Esophagus (tissue), 2 donors: Measurements from ENCODE around the gene HRCT1. TPM values are rescaled to one million over a fixed set of nuclear protein-coding genes. Genes with fewer than 3 reads are reported as not detected.

ENCODE experiments used
- H3K27ac ChIP-seq, 2 donors: one replicate each; pipeline ENCODE4 v1.5.1; 2013; ENCODE audit warnings: low read depth in 2 of 2, mild to moderate bottlenecking in 2 of 2, inconsistent platforms in 1 of 2, low read length in 1 of 2, moderate library complexity in 1 of 2
- H3K27me3 ChIP-seq, 2 donors: one replicate each; pipeline ENCODE4 v1.6.1; 2013; ENCODE audit warnings: low read length in 2 of 2, control low read depth in 1 of 2, mild to moderate bottlenecking in 1 of 2; ENCODE audit not compliant: insufficient read depth in 2 of 2, control insufficient read depth in 1 of 2
- H3K36me3 ChIP-seq, 2 donors: one replicate each; pipeline ENCODE4 v1.6.1; 2013; ENCODE audit warnings: low read length in 1 of 2; ENCODE audit not compliant: control insufficient read depth in 2 of 2, insufficient read depth in 2 of 2
- H3K4me1 ChIP-seq, 2 donors: one replicate each; pipeline ENCODE4 v1.6.1; 2013; ENCODE audit warnings: low read length in 1 of 2; ENCODE audit not compliant: control insufficient read depth in 2 of 2, insufficient read depth in 2 of 2
- H3K4me3 ChIP-seq, 2 donors: one replicate each; pipeline ENCODE4 v1.5.1; 2013; ENCODE audit warnings: low read length in 2 of 2, mild to moderate bottlenecking in 2 of 2, low read depth in 1 of 2, moderate library complexity in 1 of 2
- H3K9me3 ChIP-seq, 2 donors: one replicate each; pipeline ENCODE4 v1.6.1; 2013; ENCODE audit warnings: mild to moderate bottlenecking in 2 of 2, low read depth in 1 of 2, low read length in 1 of 2, moderate library complexity in 1 of 2; ENCODE audit not compliant: control insufficient read depth in 2 of 2, insufficient read depth in 1 of 2
- WGBS, 2 donors: extraction: QIAGEN DNeasy Blood & Tissue Kit; methylation state at CpG; one replicate each; pipeline ENCODE4 v1.1.7; 2013; 5-methylcytosine and 5-hydroxymethylcytosine counted together
- polyA plus RNA-seq, 2 donors: library from polyadenylated mRNA; stranded (reverse); fragments of 200-250 nt; gene quantifications; one replicate each; pipeline ENCODE4 v1.2.3, GENCODE V29; 2013
- donor health status: healthy with polysubstance abuse.
- donor health status: Bipolar disorder and iron deficiency.

Gene HRCT1
- polyA plus RNA-seq, result under 1 TPM; 0.61 to 0.94 TPM

- peak within 1 kb of the TSS in 1 of 2 donors; percentile 1 for H3K4me3 ChIP-seq
- H3K36me3 ChIP-seq, result no peaks in the 10 kb centered on the region
- H3K4me1 ChIP-seq, result peaks cover 11 to 30% of the 10 kb centered on the region in 2 donors
- H3K27ac ChIP-seq, result peak within 1 kb of the TSS; percentile 87 to 93
- H3K9me3 ChIP-seq, result no peaks in the 10 kb centered on the region
- no peaks in the 10 kb centered on the region for H3K27me3 ChIP-seq
- WGBS, 2 donors, result 46 to 55% methylated on average over 25 to 29 of the region's 30 CpGs
These were observed at the start of gene HRCT1 for GRCh38 chr9:35905912-35906679. Gene HRCT1 (plus strand): TSS chr9:35906202. CDS start chr9:35906288, 86 bp downstream.

DNA sequence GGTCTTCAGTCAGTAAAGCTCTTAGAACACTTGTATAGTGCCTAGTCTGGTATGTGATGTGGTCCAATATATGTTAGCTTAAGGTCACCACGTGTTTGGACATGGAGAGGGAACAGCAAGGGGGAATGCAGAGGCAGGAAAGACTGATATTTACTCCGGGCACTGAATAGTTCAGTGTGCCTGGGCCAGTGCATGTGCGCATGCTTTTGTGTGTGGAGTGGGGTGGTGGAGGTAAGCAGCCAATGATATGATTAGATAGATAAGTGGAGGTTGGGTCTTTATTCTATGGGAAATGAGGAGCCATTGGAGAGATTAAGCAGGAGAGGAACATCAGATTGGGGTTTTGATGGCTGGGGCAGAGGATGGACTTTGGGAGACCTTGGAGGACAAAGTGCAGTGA is 49.8 kb upstream of the HRCT1 start:
- H3K36me3 ChIP-seq, result no peaks in the 10 kb centered on the region
- WGBS, 2 donors, result 74 to 76% methylated on average over 3 of the region's 3 CpGs
- no peaks in the 10 kb centered on the region for H3K27me3 ChIP-seq
- no peak overlapping the region for H3K27ac ChIP-seq
- H3K9me3 ChIP-seq, result no peaks in the 10 kb centered on the region
- H3K4me1 ChIP-seq, result peaks cover 0 to 5% of the 10 kb centered on the region in 2 donors
- H3K4me3 ChIP-seq, result no peak overlapping the region

- no peaks in the 10 kb centered on the region for H3K36me3 ChIP-seq
- H3K27me3 ChIP-seq, result no peaks in the 10 kb centered on the region
- peaks cover 0 to 5% of the 10 kb centered on the region in 2 donors for H3K4me1 ChIP-seq
- H3K4me3 ChIP-seq, result no peak overlapping the region
- 81 to 84% methylated on average over 5 of the region's 5 CpGs for WGBS, 2 donors
- H3K9me3 ChIP-seq, result no peaks in the 10 kb centered on the region
- H3K27ac ChIP-seq, result no peak overlapping the region
These were observed 49.1 kb upstream of the HRCT1 start for GRCh38 chr9:35856882-35857281.

DNA sequence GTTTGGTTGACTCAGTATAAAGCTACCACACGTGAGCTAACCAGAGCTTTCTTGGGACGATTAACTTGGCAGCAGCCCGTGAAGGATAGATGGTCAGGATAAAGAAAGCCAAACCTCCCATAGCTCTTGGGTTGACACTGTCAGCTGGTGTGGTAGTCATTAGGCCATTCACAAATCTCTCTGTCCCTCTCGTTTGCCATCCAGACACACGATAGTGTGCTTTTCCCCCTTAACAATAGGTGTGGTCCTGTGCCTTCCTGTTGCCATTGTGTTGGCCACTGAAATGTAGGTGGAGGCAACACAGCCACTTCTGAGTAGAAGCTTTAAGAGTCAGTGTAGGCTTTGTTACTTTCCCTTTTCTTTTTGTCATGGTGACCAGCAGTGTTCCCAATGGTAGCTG is 47.5 kb upstream of the HRCT1 start:
- H3K4me3 ChIP-seq, result no peak overlapping the region

DNA sequence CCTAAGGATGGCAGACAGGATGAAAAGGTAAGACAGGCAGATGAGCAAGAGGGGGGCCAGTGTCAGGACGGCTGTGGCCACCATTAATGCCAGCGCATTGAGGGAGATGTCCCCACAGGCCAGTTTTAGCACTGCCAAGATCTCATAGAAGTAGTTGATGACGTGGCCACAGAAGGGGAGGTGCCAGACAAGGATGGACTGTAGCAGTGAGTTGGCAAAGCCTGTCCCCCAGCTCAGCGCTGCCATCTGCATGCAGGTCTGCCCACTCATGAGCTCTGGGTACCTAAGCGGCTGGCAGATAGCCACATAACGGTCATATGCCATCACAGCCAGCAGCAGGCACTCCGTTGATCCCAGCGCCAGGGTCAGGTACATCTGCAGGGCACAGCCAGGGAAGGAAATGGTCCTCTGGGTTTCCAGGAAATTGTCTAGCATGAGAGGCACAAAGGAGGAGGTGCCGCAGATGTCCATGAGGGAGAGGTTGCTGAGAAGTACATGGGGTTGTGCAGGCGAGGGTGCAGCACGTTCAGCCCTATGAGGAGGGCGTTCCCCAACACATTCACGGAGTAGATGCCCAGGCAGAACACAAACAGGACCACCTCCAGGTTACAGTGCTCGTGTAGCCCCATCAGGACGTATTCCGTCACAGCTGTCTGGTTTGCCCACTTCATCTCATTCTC is 46.6 kb upstream of the HRCT1 start:
- Histone ChIP-seq H3K4me1 (peaks cover 0 to 5% of the 10 kb centered on the region in 2 donors), H3K36me3 (no peaks in the 10 kb centered on the region), H3K27me3 (peaks cover 0 to 3% of the 10 kb centered on the region in 2 donors), H3K9me3 (no peaks in the 10 kb centered on the region), H3K27ac (no peak overlapping the region), H3K4me3 (no peak overlapping the region)
- WGBS, 2 donors, result 50 to 51% methylated on average over 15 to 16 of the region's 16 CpGs

More for the DNA sequence above, 47.5 kb upstream of the HRCT1 start:
- Histone ChIP-seq H3K4me1 (peaks cover 0 to 5% of the 10 kb centered on the region in 2 donors), H3K9me3 (no peaks in the 10 kb centered on the region), H3K27ac (no peak overlapping the region), H3K36me3 (no peaks in the 10 kb centered on the region), H3K27me3 (peaks cover 0 to 3% of the 10 kb centered on the region in 2 donors)
- WGBS, 2 donors, result 67 to 68% methylated on average over 5 of the region's 5 CpGs

DNA sequence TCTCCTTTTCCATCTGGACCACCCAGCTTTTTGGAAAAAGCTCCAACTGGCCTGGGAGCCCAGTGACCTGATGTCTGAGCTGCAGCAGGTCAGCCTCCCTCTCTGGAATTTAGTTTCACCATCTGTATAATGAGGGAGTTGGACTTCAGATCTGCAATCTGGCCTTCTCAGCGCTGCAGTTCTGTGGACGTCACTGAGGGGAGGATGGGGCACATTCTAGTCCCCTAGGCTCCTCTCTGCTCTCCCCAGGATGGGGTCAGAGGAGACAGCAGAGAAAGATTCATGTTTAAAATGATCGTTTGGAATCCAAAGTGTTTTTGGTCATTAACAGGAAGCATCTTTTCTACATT is 46.0 kb upstream of the HRCT1 start:
- WGBS, 2 donors, result 50 to 51% methylated on average over 3 of the region's 3 CpGs
- Histone ChIP-seq H3K27ac (no peak overlapping the region), H3K36me3 (no peaks in the 10 kb centered on the region), H3K27me3 (peaks cover 0 to 3% of the 10 kb centered on the region in 2 donors), H3K9me3 (no peaks in the 10 kb centered on the region), H3K4me3 (no peak overlapping the region), H3K4me1 (peaks cover 0 to 5% of the 10 kb centered on the region in 2 donors)

- peaks cover 0 to 5% of the 10 kb centered on the region in 2 donors for H3K4me1 ChIP-seq
- whole genome bisulfite sequencing, 2 donors, result 59 to 67% methylated on average over 12 of the region's 12 CpGs
- peaks cover 0 to 3% of the 10 kb centered on the region in 2 donors for H3K27me3 ChIP-seq
- no peaks in the 10 kb centered on the region for H3K9me3 ChIP-seq
- no peak overlapping the region for H3K4me3 ChIP-seq
- no peaks in the 10 kb centered on the region for H3K36me3 ChIP-seq
- H3K27ac ChIP-seq, result no peak overlapping the region
These were observed 44.7 kb upstream of the HRCT1 start for GRCh38 chr9:35861161-35861897.

DNA sequence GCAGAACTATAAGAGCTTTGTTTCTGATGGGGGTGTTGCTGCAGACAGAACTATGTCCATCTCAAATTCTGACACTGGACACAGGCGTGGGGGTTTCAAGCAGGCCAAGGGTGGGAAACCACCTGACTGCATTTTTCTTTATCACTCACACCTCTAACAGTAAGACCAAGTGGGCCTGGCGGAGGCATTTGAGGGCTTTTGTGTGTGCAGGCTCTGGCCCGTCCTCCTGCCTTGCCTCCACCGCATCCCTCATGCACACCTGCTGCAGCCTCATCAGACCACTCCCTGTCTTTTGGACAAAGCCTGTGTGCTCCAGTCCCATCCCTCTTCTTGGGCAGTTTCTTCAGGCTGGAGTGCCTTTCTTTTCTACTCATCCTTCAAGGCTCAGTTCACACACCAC is 43.7 kb upstream of the HRCT1 start:
- no peaks in the 10 kb centered on the region for H3K9me3 ChIP-seq
- H3K4me3 ChIP-seq, result no peak overlapping the region
- H3K4me1 ChIP-seq, result peaks cover 0 to 5% of the 10 kb centered on the region in 2 donors
- no peaks in the 10 kb centered on the region for H3K36me3 ChIP-seq
- H3K27me3 ChIP-seq, result peaks cover 0 to 3% of the 10 kb centered on the region in 2 donors
- whole genome bisulfite sequencing, 2 donors, result 71 to 81% methylated on average over 4 of the region's 4 CpGs
- no peak overlapping the region for H3K27ac ChIP-seq

DNA sequence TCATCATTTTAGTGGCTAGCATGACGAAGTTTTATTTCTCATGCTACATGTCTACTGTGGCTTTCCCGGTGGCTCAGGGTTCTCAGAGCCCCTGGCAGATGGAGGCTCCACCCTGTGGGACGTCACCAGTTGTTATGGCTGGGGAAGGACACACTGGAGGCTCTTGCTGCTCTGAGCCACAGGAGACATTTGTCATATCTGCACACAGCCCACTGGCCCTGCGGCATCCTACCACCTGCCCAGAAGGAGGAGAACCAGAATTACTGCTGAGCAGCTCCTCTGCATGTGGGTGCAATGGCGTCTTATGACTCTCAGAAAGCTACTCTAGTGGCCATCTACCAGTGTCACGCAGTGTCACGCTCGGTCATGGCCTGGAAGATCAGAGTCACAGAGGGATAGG is 42.4 kb upstream of the HRCT1 start:
- Histone ChIP-seq H3K27me3 (peaks cover 0 to 3% of the 10 kb centered on the region in 2 donors), H3K4me3 (no peak overlapping the region), H3K36me3 (no peaks in the 10 kb centered on the region), H3K4me1 (peaks cover 0 to 5% of the 10 kb centered on the region in 2 donors), H3K27ac (no peak overlapping the region), H3K9me3 (no peaks in the 10 kb centered on the region)
- 69 to 79% methylated on average over 8 of the region's 8 CpGs for WGBS, 2 donors
